K562 (cell line): Measurements from ENCODE around the gene HS3ST5. TPM values are rescaled to one million over a fixed set of nuclear protein-coding genes. Genes with fewer than 3 reads are reported as not detected.

ENCODE experiments used
- ATAC-seq: fragments of 200-7000 bp; cut with Tn5 transposase; 3 replicates; pipeline ENCODE4 v1.9.1; 2020; ENCODE audit warnings: moderate library complexity
- BruUV-seq: library from RNA; stranded (reverse); fragments of 400-500 nt; replicated peaks from 2 replicates; lab custom pipeline; 2021; lab: Mats Ljungman, UMichigan
- CTCF ChIA-PET: fragments of 300-600 bp; formaldehyde crosslinking; extraction: SDS; loops from one replicate; lab custom pipeline; 2021; ENCODE audit warnings: low intra/inter-chr PET ratio; lab: Yijun Ruan, JAX
- POLR2A ChIA-PET: fragments of 300-600, 350-650 bp; sonication (Branson Sonifier 250); formaldehyde crosslinking; extraction: SDS; loops from one replicate; lab custom pipeline; 2021; ENCODE audit warnings: antibody characterized with exemption, inconsistent platforms; lab: Yijun Ruan, JAX
- DNase-seq, 4 experiments: peaks; one replicate each; pipeline versions ENCODE4 v3.0.0 to v3.0.0-alpha.2; 2011 to 2018; ENCODE audit warnings: low spot score in 3 of 4, mixed read lengths in 3 of 4; ENCODE audit errors: extremely low read depth in 1 of 4
- FAIRE-seq: peaks from 2 replicates; lab custom pipeline; 2011; peaks lifted over from hg19 to GRCh38; lab: Jason Lieb, UNC
- H2AFZ ChIP-seq: 2 replicates; pipeline ENCODE4 v1.6.0; 2011; ENCODE audit warnings: low read depth, low read length, control low read depth, inconsistent platforms
- H3K27ac ChIP-seq: fragments of 200-600 bp; 3 replicates; pipeline ENCODE4 v1.8.0; 2011; ENCODE audit warnings: low read depth, mild to moderate bottlenecking, control low read depth, inconsistent platforms, low read length, moderate library complexity, mixed read lengths; ENCODE audit errors: extremely low read depth
- H3K27me3 ChIP-seq, 2 experiments: fragments of 300-600 bp in 1 of 2; 2 replicates in 1 of 2; 3 replicates in 1 of 2; pipeline versions ENCODE4 v1.6.0 to v1.8.0; 2011; ENCODE audit warnings: inconsistent platforms in 2 of 2, low read length in 2 of 2, mild to moderate bottlenecking in 1 of 2, mixed read lengths in 1 of 2, moderate library complexity in 1 of 2; ENCODE audit not compliant: control insufficient read depth in 2 of 2, insufficient read depth in 2 of 2
- H3K36me3 ChIP-seq: fragments of 300-600 bp; 3 replicates; pipeline ENCODE4 v1.8.0; 2011; ENCODE audit warnings: mild to moderate bottlenecking, low read length, inconsistent platforms; ENCODE audit not compliant: control insufficient read depth, insufficient read depth
- H3K4me1 ChIP-seq, 2 experiments: fragments of 200-600 bp in 1 of 2; replicated peaks in 1 of 2; 2 replicates in 1 of 2; 3 replicates in 1 of 2; pipeline versions ENCODE4 v1.5.1 to v1.8.0; 2011; ENCODE audit warnings: inconsistent platforms in 2 of 2, low read length in 2 of 2, mild to moderate bottlenecking in 1 of 2, mixed read lengths in 1 of 2, moderate library complexity in 1 of 2; ENCODE audit not compliant: control insufficient read depth in 2 of 2, insufficient read depth in 2 of 2
- H3K4me2 ChIP-seq: 2 replicates; pipeline ENCODE4 v1.6.1; 2011; ENCODE audit warnings: low read length, control low read depth, inconsistent platforms, mixed read lengths; ENCODE audit not compliant: insufficient read depth
- H3K4me3 ChIP-seq: fragments of 200-600 bp; sonication (generic), shearing (Covaris generic); 2 replicates; pipeline ENCODE4 v1.5.1; 2016; ENCODE audit warnings: control low read depth, inconsistent platforms
- H3K79me2 ChIP-seq: fragments of 200-600 bp; 3 replicates; pipeline ENCODE4 v1.8.0; 2011; ENCODE audit warnings: low read length, inconsistent platforms; ENCODE audit not compliant: control insufficient read depth, insufficient read depth
- H3K9ac ChIP-seq, 2 experiments: 2 replicates each; pipeline versions ENCODE4 v1.6.0 to v1.6.1; 2011; ENCODE audit warnings: low read depth in 2 of 2, low read length in 2 of 2, control low read depth in 1 of 2, inconsistent platforms in 1 of 2, mild to moderate bottlenecking in 1 of 2, mixed read lengths in 1 of 2; ENCODE audit not compliant: insufficient read depth in 1 of 2
- H3K9me1 ChIP-seq: one replicate; pipeline ENCODE4 v1.6.0; 2011; ENCODE audit warnings: inconsistent platforms, mild to moderate bottlenecking, low read length, moderate library complexity; ENCODE audit not compliant: control insufficient read depth, insufficient read depth
- H3K9me3 ChIP-seq: replicated peaks from 2 replicates; pipeline ENCODE4 v1.5.1; 2011; ENCODE audit warnings: low read depth, low read length, inconsistent platforms; ENCODE audit not compliant: control insufficient read depth, insufficient read depth
- H4K20me1 ChIP-seq: replicated peaks from 2 replicates; pipeline ENCODE4 v1.6.1; 2011; ENCODE audit warnings: low read length, inconsistent platforms, mixed read lengths; ENCODE audit not compliant: control insufficient read depth, insufficient read depth
- BRCA1 ChIP-seq, 2 experiments: fragments of 450-650 bp in 1 of 2; sonication (generic) in 1 of 2; formaldehyde crosslinking in 1 of 2; IDR thresholded peaks; 2 replicates each; pipeline versions ENCODE4 v1.5.0 to v1.6.1; 2017 to 2020; ENCODE audit warnings: mild to moderate bottlenecking in 1 of 2, missing genetic modification reagents in 1 of 2
- CCNT2 ChIP-seq: IDR thresholded peaks from 2 replicates; pipeline ENCODE4 v1.6.1; 2011; ENCODE audit warnings: borderline replicate concordance, low read depth, mild to moderate bottlenecking, moderate library complexity, mixed read lengths, low read length; ENCODE audit not compliant: insufficient read length; ENCODE audit errors: extremely low read depth
- GABPB1 ChIP-seq: sonication (generic); formaldehyde crosslinking; IDR thresholded peaks from 2 replicates; pipeline ENCODE4 v1.8.0; 2022; ENCODE audit warnings: mild to moderate bottlenecking, missing genetic modification reagents
- MTA2 ChIP-seq: fragments of 450-650 bp; IDR thresholded peaks from 2 replicates; pipeline ENCODE4 v1.6.1; 2016; ENCODE audit warnings: low read depth
- NELFE ChIP-seq: IDR thresholded peaks from 2 replicates; pipeline ENCODE4 v1.6.1; 2011; ENCODE audit warnings: mild to moderate bottlenecking; ENCODE audit not compliant: insufficient read depth, insufficient read length
- RAD21 ChIP-seq, 2 experiments: fragments of 250-450 bp in 1 of 2; fragments of 450-650 bp in 1 of 2; sonication (Bioruptor Pico) in 1 of 2; formaldehyde crosslinking in 1 of 2; IDR thresholded peaks in 1 of 2; conservative IDR thresholded peaks in 1 of 2; 2 replicates each; pipeline versions ENCODE4 v1.4.0 to v1.8.0; 2020 to 2022; ENCODE audit warnings: mild to moderate bottlenecking in 2 of 2, moderate library complexity in 1 of 2
- RFX7 ChIP-seq: fragments of 250-450 bp; sonication (Bioruptor Pico); IDR thresholded peaks from 2 replicates; pipeline ENCODE4 v1.5.1; 2021; ENCODE audit warnings: mild to moderate bottlenecking
- TCFL5 ChIP-seq: fragments of 250-450 bp; sonication (Bioruptor Pico); conservative IDR thresholded peaks from 2 replicates; pipeline ENCODE4 v1.6.1; 2021; ENCODE audit warnings: mild to moderate bottlenecking, moderate library complexity, matching md5 sums
- ZNF124 ChIP-seq: sonication (generic); formaldehyde crosslinking; IDR thresholded peaks from 2 replicates; pipeline ENCODE4 v1.8.1; 2022; ENCODE audit warnings: missing genetic modification reagents
- ZNF785 ChIP-seq: fragments of 250-450 bp; sonication (Bioruptor Pico); IDR thresholded peaks from 2 replicates; pipeline ENCODE4 v1.4.0; 2020; ENCODE audit warnings: mild to moderate bottlenecking
- in situ Hi-C: fragments of 300-500 bp; cut with MboI; formaldehyde crosslinking; loops from 4 replicates; pipeline ENCODE4 v1.15.0; 2018; ENCODE audit warnings: inconsistent platforms, mixed read lengths
- intact Hi-C: fragments of 100-400 bp; cut with micrococcal nuclease; formaldehyde crosslinking; loops from 2 replicates; pipeline ENCODE4 v1.14.2; 2022
- polyA plus RNA-seq, 8 experiments: library from polyadenylated mRNA; depleted of rRNA in 4 of 8; stranded (reverse) in 5 of 8; unstranded in 3 of 8; fragments of >200 nt; fragmentation: Nextera tagmentation in 2 of 8; fragmentation: Illumina TruSeq in 1 of 8; extraction: Ambion mirVana in 2 of 8; extraction: Trizol in 1 of 8; gene quantifications; 2 replicates each; pipeline versions ENCODE4 v1.2.1 to v1.2.3, GENCODE V29; 2011 to 2014; ENCODE audit warnings: inconsistent platforms in 1 of 8, missing spikeins in 1 of 8
- total RNA-seq, 7 experiments: library from RNA; depleted of rRNA in 6 of 7; stranded (reverse); fragments of >200 nt in 6 of 7; fragmentation: Illumina TruSeq in 2 of 7; extraction: Trizol in 2 of 7; gene quantifications; 2 replicates each; pipeline versions ENCODE4 v1.2.1 to v1.2.3, GENCODE V29; 2011 to 2021; ENCODE audit warnings: low replicate concordance in 1 of 7

HS3ST5 gene
- total and polyA plus RNA-seq, 9 of the 15 experiments (the other 6 are each of a cell fraction or from before 2014, with no cell fraction given) = not detected

DNA sequence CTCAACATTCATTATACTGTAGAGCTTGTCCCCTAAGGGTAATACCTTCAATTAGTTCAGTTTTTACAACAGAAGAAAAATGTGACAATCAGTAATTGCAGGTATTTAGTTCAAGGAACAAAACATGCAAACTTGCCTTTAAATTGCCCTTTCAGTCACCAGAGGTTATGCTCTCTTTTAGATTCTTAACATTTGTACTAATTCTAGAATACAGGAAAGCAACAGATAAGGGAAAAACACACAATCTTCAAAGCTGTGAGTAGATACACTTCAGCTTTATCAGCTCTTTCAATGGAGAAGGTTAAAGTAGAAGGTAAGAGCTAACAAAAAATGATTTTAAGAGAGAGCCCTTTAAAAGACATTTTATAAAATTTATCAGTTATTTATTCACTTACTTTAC lies 173.1 kb downstream of the HS3ST5 start:
- CTCF ChIA-PET = no interaction called here
- Histone ChIP-seq H3K79me2 (no peaks in the 10 kb centered on the region), H3K27ac (no peak overlapping the region), H3K4me3 (no peak overlapping the region), H2AFZ (no peak overlapping the region), H3K4me2 (no peak overlapping the region)
- no peak for FAIRE-seq
- POLR2A ChIA-PET = no interaction called here
- DNase-seq = no peak
- intact Hi-C loops (no loop called here), in situ Hi-C loops (no loop called here)
- no TSS peak for BruUV-seq
- TF ChIP-seq ZNF785 (CRISPR knock-in tag) (no peak), BRCA1 (IDR thresholded peaks at IDR 0.05) (no peak), BRCA1 (CRISPR knock-in tag; IDR thresholded peaks at IDR 0.05) (no peak), TCFL5 (no peak), CCNT2 (no peak), NELFE (no peak), ZNF124 (CRISPR knock-in tag) (no peak), MTA2 (no peak), GABPB1 (CRISPR knock-in tag) (no peak), RFX7 (CRISPR knock-in tag) (no peak), RAD21 (CRISPR knock-in tag; conservative IDR thresholded peaks at IDR 0.05 in 1 of 2, IDR thresholded peaks at IDR 0.05 in 1 of 2) (no peak)
- TF ChIP-seq, all 486 proteins: peak for 0
- Histone ChIP-seq H3K36me3 (no peaks in the 10 kb centered on the region), H3K9ac (no peak overlapping the region), H4K20me1 (no peaks in the 10 kb centered on the region), H3K9me3 (no peaks in the 10 kb centered on the region), H3K4me1 (no peaks in the 10 kb centered on the region), H3K27me3 (no peaks in the 10 kb centered on the region), H3K9me1 (no peaks in the 10 kb centered on the region)
- ATAC-seq = no peak
